Stimulated activated CD8-positive, alpha-beta memory T cell treated with anti-CD3 and anti-CD28 coated beads, Interleukin-15, amount 100 ng/mL, for 4 hours (primary cell): ENCODE data around the gene HCFC1.

Source experiments
- DNase-seq, 2 donors: peaks; one replicate each; pipeline ENCODE4 v3.0.0-alpha.2; 2020; ENCODE audit warnings: low read depth in 2 of 2

HCFC1 gene

GRCh38 chrX:153924149-153924861 is 47.3 kb downstream of the HCFC1 start:
- DNase-seq = no peak

GRCh38 chrX:153922932-153923857 is 48.4 kb downstream of the HCFC1 start:
- no peak for DNase-seq

GRCh38 chrX:153921511-153922446 is 49.8 kb downstream of the HCFC1 start:
- DNase-seq = no peak

- no peak for DNase-seq
Measured at GRCh38 chrX:153921070-153921469, 50.5 kb downstream of the HCFC1 start.

GRCh38 chrX:153920546-153920945 is 51.1 kb downstream of the HCFC1 start:
- no peak for DNase-seq

- no peak for DNase-seq
Measured at GRCh38 chrX:153919281-153919680, 52.3 kb downstream of the HCFC1 start.

- no peak for DNase-seq
Measured at GRCh38 chrX:153917869-153918268, 53.7 kb downstream of the HCFC1 start.

GRCh38 chrX:153913701-153914100 is 57.9 kb downstream of the HCFC1 start:
- no peak for DNase-seq

- no peak for DNase-seq
Measured at GRCh38 chrX:153913211-153913610, 58.4 kb downstream of the HCFC1 start.

GRCh38 chrX:153911798-153912197 is 59.8 kb downstream of the HCFC1 start:
- DNase-seq = no peak

GRCh38 chrX:153910446-153910845 is 61.2 kb downstream of the HCFC1 start:
- no peak for DNase-seq

GRCh38 chrX:153909980-153910360 is 61.6 kb downstream of the HCFC1 start:
- DNase-seq = no peak

GRCh38 chrX:153909024-153909979 is 62.3 kb downstream of the HCFC1 start:
- DNase-seq = no peak

GRCh38 chrX:153908219-153908860 is 63.3 kb downstream of the HCFC1 start:
- DNase-seq = no peak

- no peak for DNase-seq
Measured at GRCh38 chrX:153907456-153907855, 64.2 kb downstream of the HCFC1 start.

- DNase-seq = no peak
Measured at GRCh38 chrX:153906126-153906917, 65.3 kb downstream of the HCFC1 start.

- no peak for DNase-seq
Measured at GRCh38 chrX:153905481-153906095, 66.0 kb downstream of the HCFC1 start.

GRCh38 chrX:153903991-153904957 is 67.3 kb downstream of the HCFC1 start, which contains the start of gene AVPR2:
Gene AVPR2 (plus strand): TSS chrX:153904673. CDS start chrX:153905146, 473 bp downstream.
- DNase-seq = no peak
